BJ (cell line): ENCODE data around the gene ACAD9. TPM values are rescaled to one million over a fixed set of nuclear protein-coding genes. Genes with fewer than 3 reads are reported as not detected.

Source experiments
- CTCF ChIA-PET: fragments of 350-600 bp; formaldehyde crosslinking; extraction: SDS; loops from one replicate; lab custom pipeline; 2021; ENCODE audit warnings: antibody characterized with exemption, inconsistent platforms; lab: Yijun Ruan, JAX
- POLR2A ChIA-PET: fragments of 300-600 bp; sonication (Branson Sonifier 250); formaldehyde crosslinking; extraction: SDS; loops from one replicate; lab custom pipeline; 2021; ENCODE audit warnings: antibody characterized with exemption; lab: Charles Lee
- DNase-seq: peaks from one replicate; pipeline ENCODE4 v3.0.0-alpha.2; 2011; ENCODE audit warnings: low read depth
- H3K27me3 ChIP-seq: 2 replicates; pipeline ENCODE4 v1.6.0; 2011; ENCODE audit warnings: low read length; ENCODE audit not compliant: control insufficient read depth, insufficient read depth
- H3K36me3 ChIP-seq: 2 replicates; pipeline ENCODE4 v1.5.1; 2011; ENCODE audit warnings: low read length; ENCODE audit not compliant: control insufficient read depth, insufficient read depth
- H3K4me3 ChIP-seq: 2 replicates; pipeline ENCODE4 v1.5.1; 2011; ENCODE audit warnings: low read depth, mild to moderate bottlenecking, control low read depth, low read length
- CTCF ChIP-seq: IDR thresholded peaks from 2 replicates; pipeline ENCODE4 v1.5.1; 2011; ENCODE audit warnings: low read depth, mild to moderate bottlenecking, control low read depth, inconsistent platforms, low read length, moderate library complexity; ENCODE audit not compliant: insufficient read depth
- polyA plus RNA-seq: library from polyadenylated mRNA; depleted of rRNA; stranded (reverse); fragments of >200 nt; gene quantifications from 2 replicates; pipeline ENCODE4 v1.2.3, GENCODE V29; 2011

ACAD9 gene
- polyA plus RNA-seq, 1 experiment: 48.5 TPM

- no peak for TF ChIP-seq CTCF
- CTCF ChIA-PET: interaction anchor here (1.2 kb wide), 1 partner anchor 10 kb away, joined by 3 read pairs; no protein-coding TSS in a partner anchor
- POLR2A ChIA-PET: no interaction called here
- no peak for DNase-seq
- H3K27me3 ChIP-seq: no peaks in the 10 kb centered on the region
- H3K4me3 ChIP-seq: no peak overlapping the region
- H3K36me3 ChIP-seq: peaks cover 2% of the 10 kb centered on the region; the same call in 1 of the 2 replicates
Observed at GRCh38 chr3:128882719-128883118, 3.3 kb downstream of the ACAD9 start.

- CTCF ChIA-PET: interaction anchor here (0.7 kb wide), 1 partner anchor 39 kb away, joined by 3 read pairs; no protein-coding TSS in a partner anchor
- H3K36me3 ChIP-seq: peaks cover 2% of the 10 kb centered on the region; the same call in 1 of the 2 replicates
- H3K27me3 ChIP-seq: no peaks in the 10 kb centered on the region
- no peak for DNase-seq
- no peak for TF ChIP-seq CTCF
- POLR2A ChIA-PET: no interaction called here
- no peak overlapping the region for H3K4me3 ChIP-seq
Observed at GRCh38 chr3:128884992-128885391, 5.6 kb downstream of the ACAD9 start.

- POLR2A ChIA-PET: interaction anchor here (0.6 kb wide), 1 partner anchor 10 kb away, joined by 3 read pairs; the partner anchor contains the start of gene ACAD9
- DNase-seq: no peak
- CTCF ChIA-PET: interaction anchor here (0.7 kb wide), 1 partner anchor 281 kb away, joined by 3 read pairs; no protein-coding TSS in a partner anchor
- no peak for TF ChIP-seq CTCF
- H3K27me3 ChIP-seq: no peaks in the 10 kb centered on the region
- no peak overlapping the region for H3K4me3 ChIP-seq
- peaks cover 5% of the 10 kb centered on the region for H3K36me3 ChIP-seq
Observed at GRCh38 chr3:128889139-128889894, 9.9 kb downstream of the ACAD9 start.

- Histone ChIP-seq H3K4me3 (no peak overlapping the region), H3K36me3 (peaks cover 33% of the 10 kb centered on the region), H3K27me3 (no peaks in the 10 kb centered on the region)
- ChIA-PET CTCF (no interaction called here), POLR2A (no interaction called here)
- DNase-seq: no peak
- TF ChIP-seq CTCF: no peak
Observed at GRCh38 chr3:128895843-128896697, 16.6 kb downstream of the ACAD9 start.

GRCh38 chr3:128902426-128902825 lies 23.0 kb downstream of the ACAD9 start:
- DNase-seq: no peak
- Histone ChIP-seq H3K27me3 (no peaks in the 10 kb centered on the region), H3K36me3 (peaks cover 49% of the 10 kb centered on the region), H3K4me3 (no peak overlapping the region)
- CTCF ChIA-PET: no interaction called here
- POLR2A ChIA-PET: no interaction called here
- TF ChIP-seq CTCF: no peak
